Skeletal muscle tissue (tissue), 5 donors: ENCODE data around the gene CFTR. TPM values are rescaled to one million over a fixed set of nuclear protein-coding genes. Genes with fewer than 3 reads are reported as not detected.

Experiments used
- H3K27ac ChIP-seq: one replicate; pipeline ENCODE4 v1.7.0; 2013; ENCODE audit warnings: mild to moderate bottlenecking, low read depth, low read length, inconsistent platforms
- H3K27me3 ChIP-seq, 3 donors: one replicate each; pipeline ENCODE4 v1.7.0; 2013; ENCODE audit warnings: low read length in 3 of 3; ENCODE audit not compliant: control insufficient read depth in 3 of 3, insufficient read depth in 3 of 3
- H3K36me3 ChIP-seq, 3 donors: one replicate each; pipeline ENCODE4 v1.7.0; 2013; ENCODE audit warnings: low read length in 3 of 3; ENCODE audit not compliant: control insufficient read depth in 3 of 3, insufficient read depth in 3 of 3
- H3K4me1 ChIP-seq, 3 donors: one replicate each; pipeline ENCODE4 v1.7.0; 2013; ENCODE audit warnings: low read length in 3 of 3, mild to moderate bottlenecking in 3 of 3; ENCODE audit not compliant: control insufficient read depth in 3 of 3, insufficient read depth in 3 of 3
- H3K4me3 ChIP-seq, 3 donors: one replicate each; pipeline ENCODE4 v1.7.0; 2013; ENCODE audit warnings: low read length in 3 of 3
- H3K9ac ChIP-seq, 3 donors: one replicate each; pipeline ENCODE4 v1.7.0; 2013; ENCODE audit warnings: low read length in 3 of 3, mild to moderate bottlenecking in 3 of 3, moderate library complexity in 2 of 3, low read depth in 1 of 3
- H3K9me3 ChIP-seq, 3 donors: one replicate each; pipeline ENCODE4 v1.7.0; 2013; ENCODE audit warnings: low read length in 3 of 3; ENCODE audit not compliant: control insufficient read depth in 3 of 3
- small RNA-seq: library from RNA; depleted of rRNA; stranded (forward); fragments of <200 nt; gene quantifications from one replicate; pipeline ENCODE3, GENCODE V24; 2014
- total RNA-seq: library from RNA; depleted of rRNA; stranded (reverse); fragments of >200 nt; gene quantifications from one replicate; pipeline ENCODE4 v1.2.3, GENCODE V29; 2014
- donor health status: Osteomylitis.

Gene CFTR
- total RNA-seq, 1 donor from 2014 or later = not detected

DNA sequence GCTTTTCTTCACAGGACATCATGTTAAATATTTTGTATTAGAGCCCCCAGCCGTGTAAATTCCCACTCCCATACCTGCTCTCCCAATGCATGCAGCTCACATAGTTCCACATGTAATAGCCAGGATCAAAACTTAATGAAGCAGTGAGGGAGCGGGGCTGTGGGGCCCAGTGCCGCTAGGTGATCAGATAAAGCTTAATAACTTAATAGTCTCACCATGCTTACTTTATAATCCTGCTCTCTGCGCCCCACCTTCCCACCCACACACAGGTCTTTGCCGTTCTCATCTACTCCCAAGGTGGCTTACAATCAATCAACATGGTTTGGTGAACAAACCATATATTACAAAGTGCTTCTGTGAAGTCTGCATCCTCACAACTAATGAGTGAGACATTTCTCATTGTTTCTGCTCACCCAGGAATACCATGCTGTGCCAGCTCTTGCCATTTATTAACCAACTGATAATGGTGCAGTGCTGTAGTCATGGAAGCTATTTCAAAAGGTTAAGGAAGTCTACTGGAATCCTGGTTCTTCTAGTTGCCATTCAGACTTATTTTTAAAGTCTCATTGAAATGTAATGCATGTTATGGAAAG is 237.0 kb downstream of the CFTR start:
- Histone ChIP-seq H3K9ac (no peak overlapping the region), H3K4me1 (no peaks in the 10 kb centered on the region), H3K27me3 (no peaks in the 10 kb centered on the region), H3K4me3 (no peak overlapping the region), H3K36me3 (no peaks in the 10 kb centered on the region), H3K9me3 (no peaks in the 10 kb centered on the region), H3K27ac (no peak overlapping the region)

DNA sequence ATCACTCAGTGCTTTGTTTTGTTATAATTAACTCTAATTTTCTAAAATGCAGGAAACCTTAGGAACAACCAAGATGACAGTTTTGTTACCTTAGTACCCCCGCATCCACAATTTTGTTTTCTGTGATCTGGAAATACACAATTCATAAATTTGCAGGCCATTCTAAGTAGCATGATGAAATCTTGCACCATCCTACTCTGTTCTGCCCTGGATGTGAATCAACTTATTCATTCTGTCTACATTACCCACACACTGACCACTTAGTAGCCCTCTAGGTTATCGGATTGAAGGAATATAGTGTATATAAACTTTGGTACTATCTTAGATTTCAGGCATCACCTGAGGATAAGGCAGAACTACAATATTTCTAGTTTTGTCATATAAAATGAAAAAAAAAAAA is 237.5 kb downstream of the CFTR start:
- H3K4me3 ChIP-seq = no peak overlapping the region
- H3K36me3 ChIP-seq = no peaks in the 10 kb centered on the region
- H3K4me1 ChIP-seq = no peaks in the 10 kb centered on the region
- H3K27me3 ChIP-seq = no peaks in the 10 kb centered on the region
- H3K27ac ChIP-seq = no peak overlapping the region
- no peak overlapping the region for H3K9ac ChIP-seq
- H3K9me3 ChIP-seq = no peaks in the 10 kb centered on the region

Small RNA genes lying within 50 kb of the gene (small RNA-seq; reads per million reads assigned to genes)
- gene AC000111.1 (not detected), gene AC000111.2 (not detected)

Other genes with a start within 250 kb of the CFTR start
- 3.1 TPM for gene WNT2, start 157.0 kb upstream of the CFTR start, total RNA-seq
- gene ASZ1, start 52.5 kb upstream of the CFTR start, total RNA-seq = not detected